DOHH2 (cell line): ENCODE data around the gene ROR1.

ENCODE experiments used
- CTCF ChIP-seq: fragments of 200-600 bp; sonication (generic); IDR thresholded peaks from one replicate; pipeline ENCODE4 v1.5.1; 2014; ENCODE audit warnings: antibody characterized with exemption, mild to moderate bottlenecking, low read depth, low read length; ENCODE audit not compliant: poor library complexity, severe bottlenecking
- EZH2phosphoT487 ChIP-seq: fragments of 200-600 bp; sonication (generic); IDR thresholded peaks from 2 replicates; pipeline ENCODE4 v1.6.1; 2017; ENCODE audit warnings: borderline replicate concordance, mild to moderate bottlenecking, antibody characterized with exemption, low read length, moderate library complexity, mixed read lengths

DNA sequence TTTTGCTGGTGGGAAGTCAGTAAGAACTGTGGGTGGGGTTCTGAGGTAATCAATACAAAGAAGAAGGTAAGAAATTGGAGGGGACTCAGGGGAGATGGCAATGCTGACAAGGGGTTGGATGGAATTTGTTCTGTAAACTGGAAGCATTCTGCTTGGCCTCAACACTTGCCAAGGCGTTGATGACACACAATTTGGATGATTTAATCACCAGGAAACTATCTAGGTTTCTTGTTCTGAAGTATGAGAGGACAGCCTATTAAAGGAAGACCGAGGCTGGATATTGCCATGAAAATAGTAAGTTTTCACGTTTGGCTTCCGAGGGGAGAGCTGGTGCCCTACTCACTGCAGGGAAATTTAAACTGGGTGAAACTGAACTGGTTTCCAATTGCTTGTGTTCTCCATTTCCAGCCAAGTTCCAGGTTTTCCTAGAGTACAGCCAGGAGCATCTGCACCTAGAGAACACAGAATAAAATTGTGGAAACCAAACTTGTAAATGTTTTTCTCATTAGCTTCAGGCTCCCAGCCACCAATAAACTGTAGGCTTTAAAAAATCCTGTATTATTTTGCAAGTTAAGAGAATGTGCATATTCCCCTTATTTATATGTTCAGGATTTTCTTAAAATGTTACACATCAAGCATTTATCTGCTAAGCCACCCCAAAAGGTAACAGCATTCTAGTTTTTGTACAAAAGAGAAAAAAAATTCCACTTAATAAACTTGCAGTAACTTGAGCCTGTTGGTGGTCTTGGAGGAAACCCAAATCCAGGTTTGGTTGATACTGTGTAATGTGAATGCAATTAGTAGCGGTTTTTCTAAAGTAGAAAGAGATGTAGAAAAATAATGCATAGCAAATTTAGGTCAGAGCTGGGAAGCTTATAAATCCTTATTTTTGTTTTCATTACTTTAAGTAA, 53.8 kb downstream of the ROR1 start:
- no peak for TF ChIP-seq CTCF
- no peak for TF ChIP-seq EZH2phosphoT487
